Keratinocyte (primary cell): Measurements from ENCODE around the gene SAMD13. TPM values are rescaled to one million over a fixed set of nuclear protein-coding genes. Genes with fewer than 3 reads are reported as not detected.

Experiments used
- DNase-seq: peaks from one replicate; pipeline ENCODE4 v3.0.0-alpha.2; 2011; ENCODE audit warnings: low read depth, missing footprints, low spot score
- FAIRE-seq: peaks from 2 replicates; lab custom pipeline; 2011; peaks lifted over from hg19 to GRCh38; lab: Jason Lieb, UNC
- H2AFZ ChIP-seq: 2 replicates; pipeline ENCODE4 v1.6.0; 2012; ENCODE audit warnings: low read length, control low read depth, inconsistent platforms; ENCODE audit not compliant: control insufficient read depth
- H3K27ac ChIP-seq: 2 replicates; pipeline ENCODE4 v1.5.1; 2011; ENCODE audit warnings: low read length; ENCODE audit not compliant: control insufficient read depth, insufficient read depth
- H3K27me3 ChIP-seq: 3 replicates; pipeline ENCODE4 v1.6.0; 2011; ENCODE audit warnings: low read length; ENCODE audit not compliant: control insufficient read depth, insufficient read depth; ENCODE audit errors: extremely low read depth
- H3K36me3 ChIP-seq, 2 experiments: 2 replicates in 1 of 2; 3 replicates in 1 of 2; pipeline ENCODE4 v1.5.1; 2011; ENCODE audit warnings: low read length in 2 of 2, mild to moderate bottlenecking in 1 of 2; ENCODE audit not compliant: control insufficient read depth in 2 of 2, insufficient read depth in 2 of 2; ENCODE audit errors: extremely low read depth in 1 of 2
- H3K4me1 ChIP-seq: 3 replicates; pipeline ENCODE4 v1.5.1; 2011; ENCODE audit warnings: low read length; ENCODE audit not compliant: control insufficient read depth, insufficient read depth; ENCODE audit errors: extremely low read depth
- H3K4me2 ChIP-seq: 3 replicates; pipeline ENCODE4 v1.6.0; 2011; ENCODE audit warnings: low read depth, low read length; ENCODE audit not compliant: control insufficient read depth, insufficient read depth; ENCODE audit errors: extremely low read depth
- H3K4me3 ChIP-seq, 3 experiments: fragments of 200-600 bp in 1 of 3; sonication (generic) in 1 of 3; 2 replicates in 2 of 3; 3 replicates in 1 of 3; pipeline ENCODE4 v1.5.1; 2011 to 2016; ENCODE audit warnings: low read length in 3 of 3, mild to moderate bottlenecking in 3 of 3, control low read depth in 2 of 3, inconsistent platforms in 1 of 3, low read depth in 1 of 3, mixed read lengths in 1 of 3, mixed run types in 1 of 3, moderate library complexity in 1 of 3; ENCODE audit not compliant: control insufficient read depth in 2 of 3, insufficient read depth in 2 of 3; ENCODE audit errors: extremely low read depth in 1 of 3
- H3K79me2 ChIP-seq: 2 replicates; pipeline ENCODE4 v1.6.0; 2012; ENCODE audit warnings: low read length; ENCODE audit not compliant: control insufficient read depth, insufficient read depth
- H3K9ac ChIP-seq: 3 replicates; pipeline ENCODE4 v1.6.0; 2011; ENCODE audit warnings: low read length; ENCODE audit not compliant: control insufficient read depth, insufficient read depth; ENCODE audit errors: extremely low read depth
- H3K9me1 ChIP-seq: 3 replicates; pipeline ENCODE4 v1.6.0; 2011; ENCODE audit warnings: low read length; ENCODE audit not compliant: control insufficient read depth, insufficient read depth; ENCODE audit errors: extremely low read depth
- H3K9me3 ChIP-seq: 2 replicates; pipeline ENCODE4 v1.5.1; 2012; ENCODE audit warnings: low read depth, low read length; ENCODE audit not compliant: control insufficient read depth
- H4K20me1 ChIP-seq: 3 replicates; pipeline ENCODE4 v1.6.0; 2011; ENCODE audit warnings: low read length; ENCODE audit not compliant: control insufficient read depth, insufficient read depth; ENCODE audit errors: extremely low read depth
- EZH2 ChIP-seq: IDR thresholded peaks from one replicate; pipeline ENCODE4 v1.6.1; 2012; ENCODE audit warnings: inconsistent platforms, mild to moderate bottlenecking, low read length, moderate library complexity
- dilution Hi-C: fragments of 300-500 bp; cut with MboI; formaldehyde crosslinking; loops from one replicate; pipeline ENCODE4 v1.7.0; 2020; ENCODE audit warnings: low sequenced_read_pairs; ENCODE audit not compliant: extremely low pct_ligation_motif_present
- polyA plus RNA-seq, 5 experiments: library from polyadenylated mRNA; depleted of rRNA in 3 of 5; stranded (reverse) in 3 of 5; stranded (forward) in 1 of 5; unstranded in 1 of 5; fragments of >200 nt; gene quantifications; 1 replicate in 1 of 5; 2 replicates in 3 of 5; 3 replicates in 1 of 5; pipeline versions ENCODE4 v1.2.1 to v1.2.3, GENCODE V29; 2011 to 2012; ENCODE audit warnings: missing spikeins in 2 of 5, low read depth in 1 of 5, low replicate concordance in 1 of 5
- TF ChIP-seq, protein P1 (sequence below), 3 experiments: IDR thresholded peaks in 1 of 3; conservative IDR thresholded peaks in 1 of 3; optimal IDR thresholded peaks in 1 of 3; 2 replicates in 2 of 3; 3 replicates in 1 of 3; pipeline versions ENCODE3 to v1.5.1; 2011; ENCODE audit warnings: low read length in 3 of 3, mild to moderate bottlenecking in 3 of 3, moderate library complexity in 2 of 3, control low read depth in 1 of 3, inconsistent platforms in 1 of 3; ENCODE audit not compliant: insufficient read depth in 2 of 3; ENCODE audit errors: extremely low read depth in 1 of 3

Gene SAMD13
- polyA plus RNA-seq, 1 donor (not counting 4 experiments of a cell fraction or from before 2014, with no cell fraction given): 0.75 TPM

DNA sequence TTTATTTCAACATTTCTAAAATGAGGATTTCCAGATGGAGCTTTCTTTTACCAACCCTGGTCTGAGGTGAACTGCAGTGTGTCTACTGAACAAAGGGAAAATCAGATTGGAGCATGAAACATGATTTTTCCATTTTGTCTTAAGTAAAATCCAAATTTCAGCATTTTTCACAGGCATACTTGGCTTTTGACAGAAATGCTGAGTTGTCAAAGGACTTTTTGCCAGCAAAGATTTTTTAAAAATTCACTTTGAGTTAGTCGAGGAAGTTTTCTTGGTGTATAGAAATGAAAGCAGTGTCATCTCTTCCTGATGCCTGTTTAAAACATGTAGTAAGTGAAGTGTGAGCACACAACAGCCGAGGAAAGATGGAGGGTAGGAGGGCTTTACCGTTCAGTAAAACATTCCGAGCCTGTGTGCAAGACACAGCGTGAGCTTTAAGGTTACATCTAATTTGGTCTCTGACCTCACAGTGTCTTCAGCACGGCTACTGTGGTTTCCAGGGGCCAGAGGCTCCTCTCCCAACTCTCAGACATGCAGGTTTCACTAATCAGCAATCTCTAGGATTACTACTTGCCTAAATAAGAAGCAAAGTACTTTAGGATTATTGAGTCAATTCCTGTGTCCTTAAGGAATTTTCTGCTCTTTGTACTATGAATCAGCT, 45.9 kb downstream of the SAMD13 start:
- DNase-seq (no peak), FAIRE-seq (no peak)
- no peak for TF ChIP-seq EZH2
- TF ChIP-seq, protein P1, sequence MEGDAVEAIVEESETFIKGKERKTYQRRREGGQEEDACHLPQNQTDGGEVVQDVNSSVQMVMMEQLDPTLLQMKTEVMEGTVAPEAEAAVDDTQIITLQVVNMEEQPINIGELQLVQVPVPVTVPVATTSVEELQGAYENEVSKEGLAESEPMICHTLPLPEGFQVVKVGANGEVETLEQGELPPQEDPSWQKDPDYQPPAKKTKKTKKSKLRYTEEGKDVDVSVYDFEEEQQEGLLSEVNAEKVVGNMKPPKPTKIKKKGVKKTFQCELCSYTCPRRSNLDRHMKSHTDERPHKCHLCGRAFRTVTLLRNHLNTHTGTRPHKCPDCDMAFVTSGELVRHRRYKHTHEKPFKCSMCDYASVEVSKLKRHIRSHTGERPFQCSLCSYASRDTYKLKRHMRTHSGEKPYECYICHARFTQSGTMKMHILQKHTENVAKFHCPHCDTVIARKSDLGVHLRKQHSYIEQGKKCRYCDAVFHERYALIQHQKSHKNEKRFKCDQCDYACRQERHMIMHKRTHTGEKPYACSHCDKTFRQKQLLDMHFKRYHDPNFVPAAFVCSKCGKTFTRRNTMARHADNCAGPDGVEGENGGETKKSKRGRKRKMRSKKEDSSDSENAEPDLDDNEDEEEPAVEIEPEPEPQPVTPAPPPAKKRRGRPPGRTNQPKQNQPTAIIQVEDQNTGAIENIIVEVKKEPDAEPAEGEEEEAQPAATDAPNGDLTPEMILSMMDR (optimal IDR thresholded peaks at IDR 0.05 in 1 of 3, IDR thresholded peaks at IDR 0.05 in 1 of 3, conservative IDR thresholded peaks at IDR 0.05 in 1 of 3; ENCODE audit: extremely low read depth in 1 of 3, insufficient read depth in 2 of 3, low read length in 3 of 3): no peak
- Histone ChIP-seq H3K27me3 (no peaks in the 10 kb centered on the region), H3K9me1 (no peaks in the 10 kb centered on the region), H3K79me2 (no peaks in the 10 kb centered on the region), H3K9ac (no peak overlapping the region), H3K9me3 (no peaks in the 10 kb centered on the region), H4K20me1 (no peaks in the 10 kb centered on the region), H3K4me3 (no peak overlapping the region), H3K4me2 (no peak overlapping the region), H3K4me1 (no peaks in the 10 kb centered on the region), H3K27ac (no peak overlapping the region), H2AFZ (no peak overlapping the region), H3K36me3 (no peaks in the 10 kb centered on the region)
- dilution Hi-C loops: no loop called here

DNA sequence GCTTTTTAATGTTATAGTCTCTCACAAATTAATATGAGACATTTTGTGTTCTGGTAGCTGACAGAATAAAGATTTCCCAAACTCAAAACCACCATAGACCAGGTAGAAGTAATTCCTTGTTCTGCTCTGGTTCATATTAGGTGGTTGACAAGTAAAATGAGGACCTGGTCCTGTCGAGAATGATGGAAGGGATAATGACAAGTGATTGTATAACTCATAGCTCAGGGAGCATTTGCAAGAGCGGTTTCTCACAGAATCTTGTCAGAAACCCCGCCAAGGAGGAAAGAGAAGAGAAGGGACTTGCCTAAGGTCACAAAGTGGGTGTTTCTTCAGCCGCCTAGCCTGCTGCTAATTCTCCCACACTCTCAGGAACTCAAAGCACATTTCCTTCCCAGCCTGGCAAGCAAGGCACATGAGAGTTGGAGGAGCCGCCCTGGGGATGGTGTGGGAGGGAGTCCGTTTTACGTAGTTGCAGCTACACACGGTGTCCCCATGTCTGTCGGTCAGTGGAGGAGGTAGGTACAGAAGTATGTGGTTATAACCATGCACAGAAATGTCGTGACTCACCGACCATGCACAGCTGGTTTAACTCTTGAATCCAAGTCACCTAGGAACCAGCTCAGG, 46.5 kb downstream of the SAMD13 start:
- no peaks in the 10 kb centered on the region for H3K4me1 ChIP-seq
- no peaks in the 10 kb centered on the region for H3K9me3 ChIP-seq
- no peaks in the 10 kb centered on the region for H4K20me1 ChIP-seq
- no peak overlapping the region for H3K9ac ChIP-seq
- DNase-seq (no peak), FAIRE-seq (no peak)
- no peak overlapping the region for H3K27ac ChIP-seq
- TF ChIP-seq, protein P1 (optimal IDR thresholded peaks at IDR 0.05 in 1 of 3, IDR thresholded peaks at IDR 0.05 in 1 of 3, conservative IDR thresholded peaks at IDR 0.05 in 1 of 3; ENCODE audit: extremely low read depth in 1 of 3, insufficient read depth in 2 of 3, low read length in 3 of 3): no peak
- no peak for TF ChIP-seq EZH2
- no peaks in the 10 kb centered on the region for H3K36me3 ChIP-seq
- H3K79me2 ChIP-seq: no peaks in the 10 kb centered on the region
- no peaks in the 10 kb centered on the region for H3K9me1 ChIP-seq
- no peaks in the 10 kb centered on the region for H3K27me3 ChIP-seq
- no peak overlapping the region for H3K4me3 ChIP-seq
- dilution Hi-C loops: no loop called here
- no peak overlapping the region for H3K4me2 ChIP-seq
- H2AFZ ChIP-seq: no peak overlapping the region
